CD14-positive monocyte (primary cell): ENCODE data around the gene PCA3. TPM values are rescaled to one million over a fixed set of nuclear protein-coding genes. Genes with fewer than 3 reads are reported as not detected.

Source experiments
- DNase-seq, 3 donors: peaks; one replicate each; pipeline ENCODE4 v3.0.0-alpha.2; 2011 to 2022
- H2AFZ ChIP-seq: 2 replicates; pipeline ENCODE4 v1.6.0; 2012; ENCODE audit warnings: mild to moderate bottlenecking, low read depth, low read length, inconsistent platforms; ENCODE audit not compliant: insufficient read depth, poor library complexity, severe bottlenecking
- H3K27ac ChIP-seq, 2 donors: 1 replicate in 1 of 2; 2 replicates in 1 of 2; pipeline ENCODE4 v1.5.1; 2012 to 2013; ENCODE audit warnings: low read length in 2 of 2, control low read depth in 1 of 2, inconsistent platforms in 1 of 2, low read depth in 1 of 2, mild to moderate bottlenecking in 1 of 2
- H3K27me3 ChIP-seq, 2 donors: one replicate each; pipeline versions ENCODE4 v1.6.0 to v1.6.1; 2011 to 2013; ENCODE audit warnings: low read length in 2 of 2; ENCODE audit not compliant: control insufficient read depth in 2 of 2, insufficient read depth in 2 of 2
- H3K36me3 ChIP-seq, 2 donors: replicated peaks in 1 of 2; 1 replicate in 1 of 2; 2 replicates in 1 of 2; pipeline versions ENCODE4 v1.5.1 to v1.6.1; 2012 to 2013; ENCODE audit warnings: low read length in 2 of 2, control low read depth in 1 of 2, inconsistent platforms in 1 of 2, mild to moderate bottlenecking in 1 of 2; ENCODE audit not compliant: insufficient read depth in 2 of 2, control insufficient read depth in 1 of 2
- H3K4me1 ChIP-seq, 2 donors: 1 replicate in 1 of 2; 2 replicates in 1 of 2; pipeline versions ENCODE4 v1.5.1 to v1.6.1; 2012 to 2013; ENCODE audit warnings: low read length in 2 of 2, control low read depth in 1 of 2, inconsistent platforms in 1 of 2, mild to moderate bottlenecking in 1 of 2, moderate library complexity in 1 of 2; ENCODE audit not compliant: insufficient read depth in 2 of 2, control insufficient read depth in 1 of 2
- H3K4me2 ChIP-seq: replicated peaks from 2 replicates; pipeline ENCODE3; 2012; ENCODE audit warnings: low read length, moderate library complexity, mild to moderate bottlenecking; ENCODE audit not compliant: poor library complexity, severe bottlenecking; ENCODE audit errors: extremely low read depth
- H3K4me3 ChIP-seq, 3 experiments: fragments of 200-600 bp in 1 of 3; sonication (generic) in 1 of 3; replicated peaks in 1 of 3; 1 replicate in 2 of 3; 2 replicates in 1 of 3; pipeline ENCODE4 v1.5.1; 2011 to 2013; ENCODE audit warnings: low read length in 3 of 3, mild to moderate bottlenecking in 3 of 3, control low read depth in 2 of 3, low read depth in 2 of 3, inconsistent platforms in 1 of 3, moderate library complexity in 1 of 3
- H3K79me2 ChIP-seq: 2 replicates; pipeline ENCODE4 v1.6.0; 2012; ENCODE audit warnings: mild to moderate bottlenecking, control low read depth, inconsistent platforms, low read length, moderate library complexity; ENCODE audit not compliant: insufficient read depth
- H3K9ac ChIP-seq: 2 replicates; pipeline ENCODE4 v1.6.0; 2017; ENCODE audit warnings: low read length, mild to moderate bottlenecking; ENCODE audit not compliant: insufficient read depth, poor library complexity, severe bottlenecking
- H3K9me3 ChIP-seq, 2 donors: replicated peaks in 1 of 2; 1 replicate in 1 of 2; 2 replicates in 1 of 2; pipeline versions ENCODE4 v1.5.1 to v1.6.1; 2012 to 2013; ENCODE audit warnings: low read length in 2 of 2, control low read depth in 1 of 2; ENCODE audit not compliant: control insufficient read depth in 1 of 2, insufficient read depth in 1 of 2
- H4K20me1 ChIP-seq: 2 replicates; pipeline ENCODE4 v1.6.0; 2012; ENCODE audit warnings: mild to moderate bottlenecking, low read length, control low read depth, moderate library complexity; ENCODE audit not compliant: insufficient read depth
- H3K27ac Mint-ChIP-seq, 7 donors: one replicate each; pipeline ENCODE4 v1.8.0; 2020; ENCODE audit warnings: mild to moderate bottlenecking in 7 of 7, mixed read lengths in 7 of 7, moderate library complexity in 6 of 7, inconsistent platforms in 2 of 7
- H3K27me3 Mint-ChIP-seq, 3 donors: one replicate each; pipeline ENCODE4 v1.8.0; 2021 to 2022; ENCODE audit warnings: low read depth in 3 of 3, mild to moderate bottlenecking in 3 of 3, mixed read lengths in 3 of 3, moderate library complexity in 3 of 3, inconsistent platforms in 1 of 3
- H3K36me3 Mint-ChIP-seq, 2 donors: one replicate each; pipeline ENCODE4 v1.8.0; 2020; ENCODE audit warnings: mixed read lengths in 2 of 2, inconsistent platforms in 1 of 2, mild to moderate bottlenecking in 1 of 2
- H3K4me1 Mint-ChIP-seq: one replicate; pipeline ENCODE4 v1.8.0; 2020; ENCODE audit warnings: mild to moderate bottlenecking, mixed read lengths
- H3K4me3 Mint-ChIP-seq, 2 donors: one replicate each; pipeline ENCODE4 v1.8.0; 2020; ENCODE audit warnings: mild to moderate bottlenecking in 2 of 2, mixed read lengths in 2 of 2, moderate library complexity in 1 of 2
- H3K9me3 Mint-ChIP-seq, 7 donors: one replicate each; pipeline ENCODE4 v1.8.0; 2020 to 2022; ENCODE audit warnings: mixed read lengths in 7 of 7, mild to moderate bottlenecking in 6 of 7, moderate library complexity in 6 of 7, inconsistent platforms in 2 of 7
- WGBS: methylation state at CpG from one replicate; pipeline ENCODE4 v1.1.5; 2013; ENCODE audit warnings: missing lambda C conversion rate; ENCODE audit not compliant: insufficient coverage; 5-methylcytosine and 5-hydroxymethylcytosine counted together
- intact Hi-C, 2 donors: fragments of 100-400 bp; cut with micrococcal nuclease; formaldehyde crosslinking; loops; one replicate each; pipeline versions ENCODE4 v1.15.0 to v1.15.1; 2023
- polyA plus RNA-seq, 3 donors: library from polyadenylated mRNA; depleted of rRNA in 1 of 3; unstranded in 2 of 3; stranded (reverse) in 1 of 3; fragments of 300-500 nt in 2 of 3; fragments of >200 nt in 1 of 3; fragmentation: Illumina TruSeq in 2 of 3; gene quantifications; 1 replicate in 2 of 3; 2 replicates in 1 of 3; pipeline ENCODE4 v1.2.3, GENCODE V29; 2012 to 2021
- TF ChIP-seq, protein P1 (sequence below): fragments of 200-600 bp; IDR thresholded peaks from one replicate; pipeline ENCODE4 v1.8.0; 2022; ENCODE audit warnings: antibody characterized with exemption, mild to moderate bottlenecking

The PCA3 gene
- polyA plus RNA-seq, 3 donors = 0.04 TPM; not detected in 2

DNA sequence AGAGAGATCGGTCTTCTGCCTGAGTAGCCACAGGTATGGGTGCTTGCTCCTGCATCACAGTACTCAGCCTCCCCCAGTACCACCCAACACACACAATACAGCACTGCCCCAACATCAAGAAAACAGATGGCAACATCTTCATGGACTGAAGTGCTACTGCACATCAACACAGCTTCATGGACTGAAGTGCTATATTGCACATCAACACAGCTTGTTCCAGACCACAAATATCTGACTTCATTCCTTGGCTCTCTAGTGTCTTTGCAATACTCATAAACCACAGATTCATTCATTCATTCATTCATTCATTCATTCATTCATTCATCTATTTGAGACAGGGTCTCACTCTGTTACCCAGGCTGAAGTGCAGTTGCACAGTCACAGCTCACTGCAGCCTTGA lies 31.1 kb upstream of the PCA3 start:
- H3K27ac Mint-ChIP-seq = no peak overlapping the region
- Histone ChIP-seq H3K9ac (no peak overlapping the region), H3K79me2 (no peaks in the 10 kb centered on the region), H3K27me3 (no peaks in the 10 kb centered on the region), H3K27ac (no peak overlapping the region), H4K20me1 (no peaks in the 10 kb centered on the region), H3K4me1 (no peaks in the 10 kb centered on the region), H2AFZ (no peak overlapping the region), H3K4me3 (no peak overlapping the region), H3K9me3 (no peaks in the 10 kb centered on the region), H3K4me2 (no peak overlapping the region), H3K36me3 (no peaks in the 10 kb centered on the region)
- DNase-seq = no peak
- TF ChIP-seq, protein P1, sequence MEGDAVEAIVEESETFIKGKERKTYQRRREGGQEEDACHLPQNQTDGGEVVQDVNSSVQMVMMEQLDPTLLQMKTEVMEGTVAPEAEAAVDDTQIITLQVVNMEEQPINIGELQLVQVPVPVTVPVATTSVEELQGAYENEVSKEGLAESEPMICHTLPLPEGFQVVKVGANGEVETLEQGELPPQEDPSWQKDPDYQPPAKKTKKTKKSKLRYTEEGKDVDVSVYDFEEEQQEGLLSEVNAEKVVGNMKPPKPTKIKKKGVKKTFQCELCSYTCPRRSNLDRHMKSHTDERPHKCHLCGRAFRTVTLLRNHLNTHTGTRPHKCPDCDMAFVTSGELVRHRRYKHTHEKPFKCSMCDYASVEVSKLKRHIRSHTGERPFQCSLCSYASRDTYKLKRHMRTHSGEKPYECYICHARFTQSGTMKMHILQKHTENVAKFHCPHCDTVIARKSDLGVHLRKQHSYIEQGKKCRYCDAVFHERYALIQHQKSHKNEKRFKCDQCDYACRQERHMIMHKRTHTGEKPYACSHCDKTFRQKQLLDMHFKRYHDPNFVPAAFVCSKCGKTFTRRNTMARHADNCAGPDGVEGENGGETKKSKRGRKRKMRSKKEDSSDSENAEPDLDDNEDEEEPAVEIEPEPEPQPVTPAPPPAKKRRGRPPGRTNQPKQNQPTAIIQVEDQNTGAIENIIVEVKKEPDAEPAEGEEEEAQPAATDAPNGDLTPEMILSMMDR = no peak
- peaks cover 0 to 2% (median 0%) of the 10 kb centered on the region in 7 donors for H3K9me3 Mint-ChIP-seq
- no peak overlapping the region for H3K4me3 Mint-ChIP-seq
- intact Hi-C loops = no loop called here
- no peaks in the 10 kb centered on the region for H3K36me3 Mint-ChIP-seq
- 100% methylated on average over 1 of the region's 1 CpG for WGBS
- peaks cover 2 to 5% (median 3%) of the 10 kb centered on the region in 3 donors for H3K27me3 Mint-ChIP-seq
- peaks cover 4% of the 10 kb centered on the region for H3K4me1 Mint-ChIP-seq

DNA sequence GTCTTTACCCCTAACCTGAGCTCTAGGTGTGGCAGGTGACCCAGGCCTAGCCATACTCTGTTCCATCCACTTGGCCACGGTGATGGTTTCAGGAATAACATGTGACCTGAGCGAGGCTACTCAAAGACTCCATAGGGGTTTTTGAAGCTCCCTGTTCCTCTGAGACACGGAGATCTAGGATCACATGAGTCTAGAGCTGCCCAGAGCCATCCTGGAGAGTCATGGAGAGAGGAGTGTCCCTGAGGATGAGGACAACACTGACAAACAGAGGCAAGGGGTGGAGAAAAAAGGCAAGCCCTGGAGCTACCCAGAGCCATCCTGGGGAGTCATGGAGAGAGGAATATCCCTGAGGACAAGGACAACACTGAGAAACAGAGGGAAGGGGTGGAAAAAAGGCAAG lies 29.5 kb upstream of the PCA3 start:
- peaks cover 2 to 4% (median 3%) of the 10 kb centered on the region in 3 donors for H3K27me3 Mint-ChIP-seq
- peaks cover 4% of the 10 kb centered on the region for H3K4me1 Mint-ChIP-seq
- peak overlapping the region in 1 of 7 donors; percentile 18 for H3K27ac Mint-ChIP-seq
- TF ChIP-seq, protein P1 = no peak
- DNase-seq = no peak
- no peaks in the 10 kb centered on the region for H4K20me1 ChIP-seq
- H3K36me3 Mint-ChIP-seq = no peaks in the 10 kb centered on the region
- intact Hi-C loops = no loop called here
- H2AFZ ChIP-seq = no peak overlapping the region
- H3K4me1 ChIP-seq = no peaks in the 10 kb centered on the region
- no peak overlapping the region for H3K9ac ChIP-seq
- H3K36me3 ChIP-seq = no peaks in the 10 kb centered on the region
- H3K27ac ChIP-seq = no peak overlapping the region
- no peaks in the 10 kb centered on the region for H3K79me2 ChIP-seq
- no peaks in the 10 kb centered on the region for H3K9me3 ChIP-seq
- H3K4me3 Mint-ChIP-seq = no peak overlapping the region
- H3K4me2 ChIP-seq = no peak overlapping the region
- no peak overlapping the region for H3K4me3 ChIP-seq
- 91% methylated on average over 3 of the region's 3 CpGs for WGBS
- no peaks in the 10 kb centered on the region for H3K27me3 ChIP-seq
- peaks cover 0 to 2% (median 0%) of the 10 kb centered on the region in 7 donors for H3K9me3 Mint-ChIP-seq
